Measurements from ENCODE around the gene UPK3BL1.
"Not testable (repeated sequence)": the region's sequence is repeated elsewhere in the genome, so short reads cannot be mapped to it uniquely, and the experiment has no call there.

Gene UPK3BL1

DNA sequence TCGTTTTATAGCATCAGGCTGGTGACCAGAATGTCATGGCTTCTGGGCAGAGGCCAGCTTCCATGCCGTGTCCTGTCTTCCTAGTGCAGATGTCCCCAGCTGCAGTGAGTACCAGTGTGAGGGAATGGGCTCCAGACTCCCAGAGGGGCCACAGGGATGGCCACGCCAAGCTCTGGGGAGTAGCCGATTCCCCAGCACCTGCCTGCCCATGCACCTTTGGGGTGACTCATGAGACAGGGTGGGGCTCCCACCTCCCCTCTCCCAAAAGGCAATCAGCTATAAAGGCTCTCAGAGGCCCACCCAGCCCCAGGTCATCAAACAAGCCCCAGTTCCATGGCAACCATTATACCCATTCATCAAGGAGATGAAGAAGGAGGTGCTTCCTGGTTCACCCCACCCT is 7.3 kb upstream of the UPK3BL1 start, which contains the start of gene SPDYE2B:
Gene SPDYE2B, plus strand, starts transcription at position 396 of the 400 bp plus-strand sequence. CDS start 2,030 bp downstream, outside the sequence.
- not testable (repeated sequence) for H3K4me3 Mint-ChIP-seq, H3K9me3 Mint-ChIP-seq, H3K27ac Mint-ChIP-seq

DNA sequence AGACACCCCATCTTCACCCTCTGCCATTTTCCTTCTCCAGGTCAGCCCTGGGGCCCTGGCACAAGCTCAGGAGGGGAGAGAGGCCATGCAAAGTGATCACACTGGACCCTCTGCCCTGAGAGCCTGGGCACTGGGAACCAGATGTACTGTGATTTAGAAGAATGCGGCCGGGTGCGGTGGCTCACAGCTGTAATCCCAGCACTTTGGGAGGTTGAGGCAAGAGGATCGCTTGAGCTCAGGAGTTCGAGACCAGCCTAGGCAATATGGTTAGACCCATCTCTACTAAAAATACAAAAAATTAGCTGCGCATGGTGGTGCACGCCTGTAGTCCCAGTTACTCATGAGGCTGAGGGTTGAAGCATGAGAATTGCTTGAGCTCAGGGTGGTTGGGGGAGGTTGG is 5.2 kb upstream of the UPK3BL1 start:
- not testable (repeated sequence) for H3K9me3 Mint-ChIP-seq; H3K27ac Mint-ChIP-seq; H3K4me1 Mint-ChIP-seq (ENCODE audit: low read depth in 2 of 2); H3K36me3 Mint-ChIP-seq (ENCODE audit: insufficient read depth); DNase-seq; H3K27me3 Mint-ChIP-seq; ATAC-seq (replicated peaks); H3K4me3 Mint-ChIP-seq

More for the DNA sequence above, 7.3 kb upstream of the UPK3BL1 start, which contains the start of gene SPDYE2B:
- DNase-seq; ATAC-seq (replicated peaks); H3K27me3 Mint-ChIP-seq; H3K4me1 Mint-ChIP-seq (ENCODE audit: low read depth in 2 of 2); H3K36me3 Mint-ChIP-seq (ENCODE audit: insufficient read depth): not testable (repeated sequence)

DNA sequence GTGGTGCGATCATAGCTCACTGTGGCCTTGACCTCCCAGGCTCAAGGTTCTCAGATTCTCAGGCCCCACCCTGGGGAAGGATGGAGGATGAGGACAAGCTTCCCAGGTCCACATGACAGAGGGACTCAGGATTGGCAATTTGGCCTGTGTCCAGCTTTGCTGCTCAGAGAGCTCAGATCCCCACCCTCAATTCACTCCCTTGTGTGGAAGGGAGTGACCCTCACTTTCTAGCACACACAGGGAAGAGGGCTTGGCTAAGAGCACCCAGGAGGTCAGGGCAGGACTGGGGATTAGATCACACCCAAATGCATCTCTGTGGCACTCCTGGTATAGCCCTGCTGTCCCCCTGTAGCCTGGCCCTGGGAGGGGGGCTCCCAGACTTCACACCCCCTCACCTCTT is 813 bp upstream of the UPK3BL1 start:
- not testable (repeated sequence) for H3K27ac Mint-ChIP-seq; ATAC-seq (replicated peaks); H3K4me3 Mint-ChIP-seq; DNase-seq; H3K9me3 Mint-ChIP-seq; H3K27me3 Mint-ChIP-seq; H3K36me3 Mint-ChIP-seq (ENCODE audit: insufficient read depth); H3K4me1 Mint-ChIP-seq (ENCODE audit: low read depth in 2 of 2)

DNA sequence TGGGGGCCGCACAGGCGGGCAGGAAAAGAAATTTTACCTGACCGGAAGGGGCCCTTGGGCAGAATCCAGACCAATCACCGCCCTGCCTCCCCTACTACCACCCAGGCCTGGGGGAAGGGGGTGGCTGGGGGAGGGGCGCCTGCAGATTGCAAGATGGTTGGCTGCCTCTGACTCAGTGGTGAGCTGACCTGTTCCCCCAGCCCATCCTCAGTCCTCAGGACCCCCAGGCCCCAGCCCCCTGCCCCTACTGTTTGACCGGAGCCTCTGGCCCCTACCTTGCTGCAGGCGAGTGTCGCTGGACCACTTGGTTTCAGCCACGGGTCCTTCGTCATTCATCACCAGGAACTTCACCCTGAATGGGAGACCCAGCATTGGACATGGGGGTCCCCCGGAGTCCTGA is 3.7 kb downstream of the UPK3BL1 start:
- ATAC-seq (replicated peaks); H3K4me1 Mint-ChIP-seq (ENCODE audit: low read depth in 2 of 2); H3K27me3 Mint-ChIP-seq; H3K4me3 Mint-ChIP-seq; DNase-seq; H3K36me3 Mint-ChIP-seq (ENCODE audit: insufficient read depth); H3K9me3 Mint-ChIP-seq; H3K27ac Mint-ChIP-seq: not testable (repeated sequence)

DNA sequence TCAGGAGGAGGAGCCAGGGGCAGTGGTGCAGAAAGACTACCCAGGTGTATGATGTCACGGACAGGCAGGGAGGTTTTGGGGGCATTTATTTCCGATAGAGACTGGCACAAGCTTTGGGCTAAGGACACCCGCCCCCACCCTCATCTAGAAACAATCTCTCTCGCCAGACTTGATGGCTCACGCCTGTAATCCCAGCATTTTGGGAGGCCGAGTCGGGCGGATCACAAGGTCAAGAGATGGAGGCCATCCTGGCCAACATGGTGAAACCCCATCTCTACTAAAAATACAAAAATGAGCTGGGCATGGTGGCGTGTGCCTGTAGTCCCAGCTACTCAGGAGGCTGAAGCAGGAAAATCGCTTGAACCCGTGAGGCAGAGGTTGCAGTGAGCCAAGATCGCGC is 5.6 kb downstream of the UPK3BL1 start:
- not testable (repeated sequence) for H3K4me1 Mint-ChIP-seq (ENCODE audit: low read depth in 2 of 2); H3K4me3 Mint-ChIP-seq; H3K27ac Mint-ChIP-seq; DNase-seq; ATAC-seq (replicated peaks); H3K27me3 Mint-ChIP-seq; H3K9me3 Mint-ChIP-seq; H3K36me3 Mint-ChIP-seq (ENCODE audit: insufficient read depth)

DNA sequence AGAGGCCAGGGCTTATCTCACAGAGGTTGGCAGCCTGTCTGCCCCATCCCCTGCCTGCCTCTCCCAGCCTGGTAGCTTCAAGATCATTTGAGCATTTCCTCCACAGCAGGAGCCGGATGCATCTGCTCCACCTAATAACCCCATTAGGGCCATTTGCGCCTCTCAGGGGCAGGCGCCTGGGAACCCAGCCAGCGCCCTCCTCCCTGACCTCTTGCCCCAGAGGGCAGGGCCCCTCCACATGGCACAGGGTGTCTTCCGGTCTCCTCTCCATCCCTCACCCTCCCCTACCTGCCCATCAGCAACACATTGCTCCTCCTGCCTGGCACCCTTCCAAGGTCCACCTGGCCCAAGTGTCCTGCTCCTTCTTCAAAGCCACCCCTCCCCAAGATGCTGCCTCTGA is 7.2 kb downstream of the UPK3BL1 start:
- H3K27ac Mint-ChIP-seq; ATAC-seq (replicated peaks); H3K9me3 Mint-ChIP-seq: not testable (repeated sequence)

DNA sequence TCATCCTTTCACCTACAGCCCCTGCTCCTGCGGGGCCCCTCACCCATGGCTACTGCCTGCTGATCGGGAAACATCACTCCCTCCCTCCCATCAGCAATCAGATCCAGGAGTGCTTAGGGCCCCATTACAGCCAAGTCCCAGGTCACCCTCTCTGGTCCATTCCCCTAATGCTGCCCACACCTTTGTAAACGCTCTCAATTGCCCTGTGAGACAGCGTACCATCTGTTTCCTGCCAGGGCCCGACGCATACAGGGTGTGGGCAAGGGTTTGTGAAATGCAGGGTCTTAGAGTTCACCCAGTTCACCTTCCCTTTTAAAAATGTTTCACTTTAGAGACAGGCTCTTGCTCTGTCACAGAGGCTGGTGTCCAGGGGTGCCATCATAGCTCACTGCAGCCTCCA is 8.3 kb downstream of the UPK3BL1 start:
- not testable (repeated sequence) for ATAC-seq (replicated peaks); H3K4me3 Mint-ChIP-seq; H3K27me3 Mint-ChIP-seq; DNase-seq; H3K9me3 Mint-ChIP-seq; H3K4me1 Mint-ChIP-seq (ENCODE audit: low read depth in 2 of 2); H3K27ac Mint-ChIP-seq; H3K36me3 Mint-ChIP-seq (ENCODE audit: insufficient read depth)

More for the DNA sequence above, 7.2 kb downstream of the UPK3BL1 start:
- not testable (repeated sequence) for H3K36me3 Mint-ChIP-seq (ENCODE audit: insufficient read depth); H3K27me3 Mint-ChIP-seq; H3K4me3 Mint-ChIP-seq; DNase-seq; H3K4me1 Mint-ChIP-seq (ENCODE audit: low read depth in 2 of 2)

DNA sequence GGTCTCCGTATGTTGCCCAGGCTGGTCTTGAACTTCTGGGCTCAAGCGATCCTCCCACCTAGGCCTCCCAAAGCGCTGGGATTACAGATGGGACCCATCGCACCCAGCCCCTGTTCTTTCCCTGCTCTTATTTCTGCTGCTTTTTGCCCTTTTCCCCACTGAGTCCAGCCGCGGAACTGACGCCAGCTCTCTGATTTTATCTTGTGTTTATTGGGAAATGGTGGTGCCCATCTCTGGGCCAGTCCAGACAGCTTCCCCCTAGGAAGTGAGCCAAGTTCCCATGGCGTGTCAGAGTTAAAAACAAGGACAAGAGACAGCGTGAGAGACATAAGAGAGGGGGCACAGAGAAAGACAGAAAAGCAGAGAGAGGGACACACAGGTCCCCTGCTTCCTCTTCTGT is 12.0 kb downstream of the UPK3BL1 start:
- H3K9me3 Mint-ChIP-seq; H3K4me1 Mint-ChIP-seq (ENCODE audit: low read depth in 2 of 2); DNase-seq; ATAC-seq (replicated peaks); H3K4me3 Mint-ChIP-seq; H3K36me3 Mint-ChIP-seq (ENCODE audit: insufficient read depth); H3K27me3 Mint-ChIP-seq: not testable (repeated sequence)
- H3K27ac Mint-ChIP-seq: peak overlapping the region in 1 of 2 donors; percentile 76

DNA sequence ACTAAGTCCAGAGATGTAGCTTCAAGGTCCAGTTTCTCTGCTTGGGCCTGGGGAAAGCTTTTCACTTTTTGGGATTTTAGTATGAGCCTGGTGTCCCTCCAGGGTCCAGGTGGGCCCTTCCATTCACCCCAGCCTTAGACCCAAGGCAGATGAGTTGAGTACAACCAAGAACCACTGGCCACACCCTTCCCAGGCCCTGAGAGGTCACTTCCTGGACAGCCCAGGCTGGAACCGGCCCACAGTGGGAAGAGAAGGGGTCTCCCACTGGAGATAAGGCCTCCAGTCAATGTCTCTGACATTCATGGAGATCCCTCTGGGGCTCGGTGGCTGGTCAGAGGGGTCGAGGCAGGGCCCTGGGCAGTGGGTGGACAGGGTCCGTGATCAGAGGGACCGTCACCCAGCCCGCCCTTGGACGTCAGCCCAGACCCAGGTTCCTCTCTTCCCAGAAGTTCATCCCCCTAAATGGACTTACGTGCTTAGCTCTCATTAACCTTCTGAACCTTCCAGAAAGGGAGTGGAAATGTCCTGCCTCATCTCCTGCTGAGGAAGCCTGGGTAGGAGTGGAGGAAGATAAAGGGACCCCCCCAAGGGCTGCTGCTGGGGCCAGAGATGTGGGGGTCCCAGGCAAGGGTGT is 15.2 kb downstream of the UPK3BL1 start:
- H3K36me3 Mint-ChIP-seq (ENCODE audit: insufficient read depth); H3K4me3 Mint-ChIP-seq; H3K27me3 Mint-ChIP-seq; H3K9me3 Mint-ChIP-seq; ATAC-seq (replicated peaks); H3K4me1 Mint-ChIP-seq (ENCODE audit: low read depth in 2 of 2); H3K27ac Mint-ChIP-seq; DNase-seq: not testable (repeated sequence)

DNA sequence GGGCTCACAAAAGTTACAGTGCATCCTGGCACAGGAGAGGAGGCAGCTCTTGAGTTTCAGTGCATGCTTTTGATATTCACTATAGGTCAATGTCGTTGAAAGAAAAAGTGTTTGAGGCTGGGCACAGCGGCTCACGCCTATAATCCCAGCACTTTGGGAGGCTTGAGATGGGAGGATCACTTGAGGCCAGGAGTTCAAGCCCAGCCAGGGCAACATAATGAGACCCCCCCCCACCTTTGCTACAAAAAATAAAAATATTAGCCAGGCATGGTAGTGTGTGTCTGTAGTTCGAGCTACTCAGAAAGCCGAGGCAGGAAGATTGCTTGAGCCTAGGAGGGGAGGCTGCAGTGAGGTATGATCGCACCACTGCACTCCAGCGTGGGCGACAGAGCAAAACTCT is 24.5 kb downstream of the UPK3BL1 start:
- DNase-seq; H3K36me3 Mint-ChIP-seq (ENCODE audit: insufficient read depth); H3K9me3 Mint-ChIP-seq; H3K4me1 Mint-ChIP-seq (ENCODE audit: low read depth in 2 of 2); H3K4me3 Mint-ChIP-seq; ATAC-seq (replicated peaks); H3K27ac Mint-ChIP-seq; H3K27me3 Mint-ChIP-seq: not testable (repeated sequence)

DNA sequence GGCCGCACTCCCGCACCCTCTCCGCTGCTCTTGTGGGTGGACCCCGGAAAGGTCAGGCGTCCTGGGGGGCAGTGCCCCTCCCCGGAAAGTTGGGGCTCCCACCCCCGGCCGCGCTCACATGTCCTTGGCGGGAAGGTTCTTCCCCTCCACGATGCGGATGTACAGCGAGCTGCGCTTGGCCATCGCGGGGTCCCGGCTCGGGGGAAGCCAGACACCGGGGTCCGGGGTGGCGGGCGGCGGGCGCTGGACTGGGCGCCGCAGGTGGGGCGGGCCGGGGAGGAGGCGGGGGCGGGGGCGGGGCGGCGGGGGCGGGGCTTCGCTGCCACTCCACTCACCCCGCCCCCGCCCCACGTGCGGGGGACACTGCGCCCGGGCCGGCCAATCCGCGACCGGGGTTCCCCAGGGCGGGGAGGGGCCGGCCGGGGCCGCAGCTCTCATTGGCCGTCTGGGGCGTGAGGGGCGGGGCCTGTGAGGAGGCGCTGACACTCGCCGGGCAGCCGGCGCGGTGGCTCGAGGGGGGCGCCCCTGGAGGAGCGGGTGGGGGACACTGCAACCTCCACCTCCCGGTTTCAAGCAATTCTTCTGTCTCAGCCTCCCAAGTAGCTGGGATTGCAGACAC is 26.0 kb downstream of the UPK3BL1 start, which contains the start of gene RASA4:
Gene RASA4, minus strand, starts transcription at position 250 of the 619 bp plus-strand sequence. Its CDS starts 67 bp downstream, at position 183.
- H3K4me1 Mint-ChIP-seq (ENCODE audit: low read depth in 2 of 2); H3K36me3 Mint-ChIP-seq (ENCODE audit: insufficient read depth); H3K9me3 Mint-ChIP-seq; H3K27ac Mint-ChIP-seq; H3K27me3 Mint-ChIP-seq: not testable (repeated sequence)
- DNase-seq: peak; percentile 32 to 61 (median 44)
- H3K4me3 Mint-ChIP-seq: peak within 1 kb of the TSS in 1 of 2 donors; percentile 49
- ATAC-seq (replicated peaks): peak; percentile 97

DNA sequence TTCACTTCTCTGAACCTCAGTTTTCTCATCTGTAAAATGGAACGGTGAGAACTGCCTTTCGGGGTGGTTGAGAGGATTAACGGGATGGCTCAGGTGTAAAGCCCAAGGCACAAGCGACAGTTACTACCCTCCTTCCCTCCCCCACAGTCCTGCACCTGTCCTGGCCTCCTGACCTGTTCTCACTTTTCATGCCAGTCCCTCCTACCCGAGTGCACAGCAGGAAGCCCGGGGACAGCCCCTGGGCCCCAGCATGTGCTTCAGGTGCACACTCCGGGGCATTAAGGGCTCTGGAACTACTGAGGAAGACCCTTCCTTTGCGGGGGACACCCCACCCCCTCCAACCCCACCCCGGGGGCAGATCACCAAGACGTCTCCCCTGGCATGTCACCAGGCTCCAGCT is 26.7 kb downstream of the UPK3BL1 start:
- H3K36me3 Mint-ChIP-seq (ENCODE audit: insufficient read depth); ATAC-seq (replicated peaks); H3K27ac Mint-ChIP-seq; H3K27me3 Mint-ChIP-seq; H3K9me3 Mint-ChIP-seq; DNase-seq; H3K4me3 Mint-ChIP-seq; H3K4me1 Mint-ChIP-seq (ENCODE audit: low read depth in 2 of 2): not testable (repeated sequence)

DNA sequence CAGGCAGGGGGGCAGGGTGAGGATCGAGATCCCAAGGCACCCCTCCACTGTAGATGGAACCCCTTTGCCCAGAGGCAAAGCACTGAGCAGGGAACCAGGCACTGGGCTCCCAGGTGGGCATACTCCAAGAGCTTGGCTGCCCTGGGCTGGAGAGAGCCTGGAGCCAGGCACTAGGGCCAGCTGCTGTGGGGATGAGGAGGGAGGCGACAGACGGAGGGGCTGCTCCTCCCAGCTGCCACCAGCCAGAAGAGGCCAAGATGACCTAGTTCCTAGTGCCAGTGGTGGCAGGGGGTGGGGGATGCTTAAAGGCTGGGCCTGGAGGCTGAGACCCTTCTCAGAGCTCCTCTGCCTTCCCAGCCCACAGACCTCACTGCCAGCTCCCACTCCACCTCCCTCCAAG is 27.7 kb downstream of the UPK3BL1 start:
- H3K27me3 Mint-ChIP-seq; H3K4me3 Mint-ChIP-seq; DNase-seq; H3K27ac Mint-ChIP-seq; ATAC-seq (replicated peaks); H3K9me3 Mint-ChIP-seq; H3K36me3 Mint-ChIP-seq (ENCODE audit: insufficient read depth); H3K4me1 Mint-ChIP-seq (ENCODE audit: low read depth in 2 of 2): not testable (repeated sequence)

DNA sequence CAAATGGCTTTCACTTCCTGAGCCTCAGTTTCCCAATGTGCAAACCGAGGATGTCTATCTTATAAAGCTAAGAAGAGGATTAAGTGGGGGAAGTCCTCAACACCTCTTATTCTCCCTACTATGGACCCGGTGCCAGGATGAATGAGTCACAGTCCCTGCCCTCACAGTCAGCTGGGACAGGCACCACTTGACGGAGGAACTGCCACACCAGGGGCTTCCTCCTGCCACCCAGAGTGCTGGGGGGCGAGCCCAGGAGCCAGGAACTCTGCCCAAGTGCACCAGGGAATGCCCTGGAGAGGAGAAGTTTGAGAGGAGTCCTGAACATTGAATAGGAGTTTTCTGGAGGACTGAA is 28.3 kb downstream of the UPK3BL1 start:
- not testable (repeated sequence) for H3K9me3 Mint-ChIP-seq; H3K36me3 Mint-ChIP-seq (ENCODE audit: insufficient read depth); H3K4me1 Mint-ChIP-seq (ENCODE audit: low read depth in 2 of 2); H3K27ac Mint-ChIP-seq; ATAC-seq (replicated peaks); DNase-seq; H3K27me3 Mint-ChIP-seq; H3K4me3 Mint-ChIP-seq

Measured in effector memory CD8-positive, alpha-beta T cell (primary cell).